ENCODE data around the gene MRO.
"Not testable (repeated sequence)": the region's sequence is repeated elsewhere in the genome, so short reads cannot be mapped to it uniquely, and the experiment has no call there.

The MRO gene

GRCh38 chr18:50783553-50783952 lies 36.3 kb downstream of the MRO start:
- no peak for DNase-seq (ENCODE audit: extremely low spot score)
- CTCF ChIA-PET: no interaction called here
- POLR2A ChIA-PET: no interaction called here
- TF ChIP-seq CTCF (IDR thresholded peaks at IDR 0.05; ENCODE audit: control extremely low read depth, extremely low read depth, low read depth, missing control alignments): no peak

GRCh38 chr18:50779021-50779420 lies 40.8 kb downstream of the MRO start:
- CTCF ChIA-PET; POLR2A ChIA-PET; DNase-seq (ENCODE audit: extremely low spot score): not testable (repeated sequence)

GRCh38 chr18:50776383-50776782 lies 43.4 kb downstream of the MRO start:
- DNase-seq (ENCODE audit: extremely low spot score): no peak
- POLR2A ChIA-PET: interaction anchor here (0.6 kb wide), 1 partner anchor 191 kb away, joined by 3 read pairs; no protein-coding TSS in a partner anchor
- TF ChIP-seq CTCF (IDR thresholded peaks at IDR 0.05; ENCODE audit: control extremely low read depth, extremely low read depth, low read depth, missing control alignments): no peak
- CTCF ChIA-PET: no interaction called here

GRCh38 chr18:50775726-50776125 lies 44.1 kb downstream of the MRO start:
- ChIA-PET POLR2A (no interaction called here), CTCF (no interaction called here)

GRCh38 chr18:50775207-50775606 lies 44.6 kb downstream of the MRO start:
- no peak for TF ChIP-seq CTCF (IDR thresholded peaks at IDR 0.05; ENCODE audit: control extremely low read depth, extremely low read depth, low read depth, missing control alignments)
- ChIA-PET CTCF (no interaction called here), POLR2A (no interaction called here)
- no peak for DNase-seq (ENCODE audit: extremely low spot score)

More at GRCh38 chr18:50775726-50776125, 44.1 kb downstream of the MRO start:
- TF ChIP-seq CTCF (IDR thresholded peaks at IDR 0.05; ENCODE audit: control extremely low read depth, extremely low read depth, low read depth, missing control alignments): no peak
- DNase-seq (ENCODE audit: extremely low spot score): no peak

GRCh38 chr18:50769463-50769862 lies 50.4 kb downstream of the MRO start:
- POLR2A ChIA-PET: no interaction called here
- CTCF ChIA-PET: no interaction called here
- no peak for TF ChIP-seq CTCF (IDR thresholded peaks at IDR 0.05; ENCODE audit: control extremely low read depth, extremely low read depth, low read depth, missing control alignments)

GRCh38 chr18:50757358-50757757 lies 62.5 kb downstream of the MRO start:
- CTCF ChIA-PET: no interaction called here
- no peak for TF ChIP-seq CTCF (IDR thresholded peaks at IDR 0.05; ENCODE audit: control extremely low read depth, extremely low read depth, low read depth, missing control alignments)
- no peak for DNase-seq (ENCODE audit: extremely low spot score)
- POLR2A ChIA-PET: interaction anchor here (0.5 to 0.7 kb wide), 2 partner anchors 74 to 174 kb away, joined by 3 read pairs; no protein-coding TSS in a partner anchor

More at GRCh38 chr18:50769463-50769862, 50.4 kb downstream of the MRO start:
- no peak for DNase-seq (ENCODE audit: extremely low spot score)
